Adipocyte (in vitro differentiated cells): ENCODE data around the gene IRF2.
"Not testable (repeated sequence)": the region's sequence is repeated elsewhere in the genome, so short reads cannot be mapped to it uniquely, and the experiment has no call there.

ENCODE experiments used
- DNase-seq: peaks from one replicate; pipeline ENCODE4 v3.0.0-alpha.2; 2015; ENCODE audit warnings: low read depth
- H3K27me3 ChIP-seq: replicated peaks from 2 replicates; pipeline ENCODE4 v1.7.0; 2013; ENCODE audit warnings: mild to moderate bottlenecking, low read length, moderate library complexity; ENCODE audit not compliant: control insufficient read depth, insufficient read depth
- H3K36me3 ChIP-seq: 2 replicates; pipeline ENCODE4 v1.7.0; 2013; ENCODE audit warnings: low read length, mild to moderate bottlenecking, moderate library complexity; ENCODE audit not compliant: control insufficient read depth, insufficient read depth, severe bottlenecking
- H3K4me1 ChIP-seq: 2 replicates; pipeline ENCODE4 v1.7.0; 2013; ENCODE audit warnings: mild to moderate bottlenecking, low read length, moderate library complexity; ENCODE audit not compliant: control insufficient read depth, insufficient read depth
- H3K4me3 ChIP-seq: 2 replicates; pipeline ENCODE4 v1.7.0; 2013; ENCODE audit warnings: mild to moderate bottlenecking, low read length, moderate library complexity
- H3K9ac ChIP-seq: 2 replicates; pipeline ENCODE4 v1.7.0; 2013; ENCODE audit warnings: mild to moderate bottlenecking, low read length, moderate library complexity
- H3K9me3 ChIP-seq: 2 replicates; pipeline ENCODE4 v1.7.0; 2013; ENCODE audit warnings: mild to moderate bottlenecking, low read length, moderate library complexity; ENCODE audit not compliant: control insufficient read depth

IRF2 gene

DNA sequence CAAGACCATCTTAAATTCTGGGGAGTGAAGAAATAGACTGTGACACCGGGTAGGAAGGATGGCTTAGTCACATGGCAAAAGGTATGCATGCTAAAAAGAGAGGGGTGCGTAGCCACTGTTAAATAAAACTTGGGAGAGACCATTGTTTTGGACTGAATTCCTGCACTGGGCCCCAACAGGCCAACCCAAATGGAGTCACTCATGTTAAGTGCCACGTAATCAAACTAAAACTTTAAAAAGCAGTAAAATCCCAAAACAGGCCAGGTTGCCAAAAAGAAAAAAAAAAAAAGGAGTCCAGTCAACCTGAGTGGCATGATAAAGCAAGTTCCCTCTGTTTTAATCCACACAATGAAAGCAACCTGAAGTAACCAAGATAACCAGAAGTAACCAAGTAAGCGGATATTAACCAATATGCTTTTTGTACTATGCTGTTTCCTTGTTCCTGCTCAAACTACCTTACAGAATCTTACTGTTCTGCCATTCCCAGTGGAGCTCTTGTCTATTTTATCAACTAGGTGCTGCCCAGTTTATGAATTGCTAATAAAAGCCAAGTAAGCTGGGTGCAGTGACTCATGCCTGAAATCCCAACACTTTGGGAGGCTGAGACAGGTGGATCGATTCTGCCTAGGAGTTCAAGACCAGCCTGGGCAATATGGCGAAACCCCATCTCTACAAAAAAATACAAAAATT, 132.0 kb downstream of the IRF2 start:
- H3K4me3 ChIP-seq: no peak overlapping the region
- peaks cover 23% of the 10 kb centered on the region for H3K4me1 ChIP-seq
- no peaks in the 10 kb centered on the region for H3K36me3 ChIP-seq
- no peak for DNase-seq
- H3K27me3 ChIP-seq: no peaks in the 10 kb centered on the region
- H3K9ac ChIP-seq: no peak overlapping the region
- peaks cover 11% of the 10 kb centered on the region for H3K9me3 ChIP-seq

DNA sequence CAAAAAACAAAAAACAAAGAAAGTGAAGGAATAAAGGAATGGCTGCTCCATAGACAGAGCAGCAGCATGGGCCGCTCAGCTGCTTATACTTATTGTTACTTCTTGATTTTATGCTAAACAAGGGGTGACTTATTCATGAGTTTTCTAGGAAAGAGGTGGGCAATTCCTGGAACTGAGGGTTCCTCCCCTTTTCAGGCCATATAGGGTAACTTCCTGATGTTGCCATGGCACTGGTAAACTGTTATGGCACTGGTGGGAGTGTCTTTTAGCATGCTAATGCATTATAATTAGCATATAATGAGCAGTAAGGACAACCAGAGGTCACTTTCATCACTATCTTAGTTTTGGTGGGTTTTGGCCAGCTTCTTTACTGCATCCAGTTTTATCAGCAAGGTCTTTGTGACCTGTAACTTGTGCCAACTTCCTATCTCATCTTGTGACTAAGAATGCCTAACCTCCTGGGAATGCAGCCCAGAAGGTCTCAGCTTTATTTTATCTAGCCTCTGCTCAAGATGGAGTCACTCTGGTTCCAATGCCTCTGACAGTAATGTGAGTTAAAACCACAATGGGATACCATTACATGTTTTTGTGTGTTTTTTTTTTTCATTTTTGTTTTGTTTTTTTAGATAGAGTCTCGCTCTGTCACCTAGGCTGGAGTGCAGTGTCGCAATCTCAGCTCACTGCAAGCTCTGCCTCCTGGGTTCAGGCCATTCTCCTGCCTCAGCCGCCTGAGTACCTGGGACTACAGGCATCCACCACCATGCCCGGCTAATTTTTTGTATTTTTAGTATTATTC, 134.8 kb downstream of the IRF2 start:
- peaks cover 11% of the 10 kb centered on the region for H3K4me1 ChIP-seq
- H3K36me3 ChIP-seq, H3K27me3 ChIP-seq, H3K4me3 ChIP-seq, DNase-seq, H3K9ac ChIP-seq: not testable (repeated sequence)
- peaks cover 12% of the 10 kb centered on the region for H3K9me3 ChIP-seq

DNA sequence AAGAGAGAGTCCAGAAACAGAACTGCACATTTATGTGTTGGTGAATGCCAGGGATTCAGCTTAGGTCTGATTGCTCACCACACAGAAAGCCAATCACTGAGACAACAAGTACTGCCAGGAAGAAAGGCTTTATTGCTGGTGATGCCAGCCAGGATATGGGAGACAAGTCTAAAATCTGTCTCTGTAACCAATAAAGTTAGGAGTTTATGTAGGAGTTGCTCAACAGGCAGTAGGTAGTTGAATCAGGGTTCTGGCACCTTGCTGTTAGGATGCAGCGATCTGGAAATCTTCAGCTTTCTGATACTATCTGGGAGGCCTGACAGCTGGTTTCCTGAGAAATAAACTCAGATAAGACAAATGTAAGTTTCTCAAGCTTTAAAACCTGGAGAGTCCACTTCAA, 136.4 kb downstream of the IRF2 start:
- Histone ChIP-seq H3K9ac (no peak overlapping the region), H3K9me3 (peaks cover 12% of the 10 kb centered on the region), H3K4me1 (peaks cover 10% of the 10 kb centered on the region), H3K27me3 (no peaks in the 10 kb centered on the region), H3K4me3 (no peak overlapping the region), H3K36me3 (no peaks in the 10 kb centered on the region)
- DNase-seq: no peak
